ENCODE data around the gene DDTL.
"Not testable (repeated sequence)": the region's sequence is repeated elsewhere in the genome, so short reads cannot be mapped to it uniquely, and the experiment has no call there.

The DDTL gene

GRCh38 chr22:23970816-23971486 lies 4.3 kb downstream of the DDTL start:
- no peak overlapping the region for H3K4me3 ChIP-seq (replicated peaks; ENCODE audit: low read depth, low read length)
- no peak for DNase-seq (ENCODE audit: extremely low read depth, low read depth)
- TF ChIP-seq CTCF (IDR thresholded peaks at IDR 0.05; ENCODE audit: low read depth, low read length, missing control alignments), result no peak

DNA sequence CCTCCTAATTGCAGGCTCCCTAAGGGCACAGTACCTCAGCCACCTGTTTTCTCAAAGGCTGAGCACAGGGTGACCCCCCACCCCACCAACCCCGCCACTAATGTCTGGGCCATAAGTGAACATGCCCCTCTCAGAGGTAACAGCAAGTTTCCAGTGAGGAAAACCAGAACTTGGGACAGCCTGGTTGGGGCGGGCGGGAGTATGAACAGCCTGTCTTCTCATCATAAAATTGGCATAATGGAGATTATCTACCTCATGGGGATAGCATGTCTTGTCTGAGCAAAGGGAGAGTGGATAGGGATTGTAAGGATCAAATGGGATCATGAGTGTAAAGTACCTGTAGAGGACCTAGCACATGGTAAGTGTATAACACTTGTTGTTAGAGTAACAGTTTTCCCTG lies 5.2 kb downstream of the DDTL start:
- not testable (repeated sequence) for H3K4me3 ChIP-seq (replicated peaks; ENCODE audit: low read depth, low read length); DNase-seq (ENCODE audit: extremely low read depth, low read depth)

- DNase-seq (ENCODE audit: extremely low read depth, low read depth); H3K4me3 ChIP-seq (replicated peaks; ENCODE audit: low read depth, low read length): not testable (repeated sequence)
These were observed 7.7 kb downstream of the DDTL start, which contains the start of gene DDT for GRCh38 chr22:23974345-23974744. DDT (minus strand) TSS chr22:23974441; CDS start chr22:23974414, 27 bp downstream.

GRCh38 chr22:23974836-23975352 lies 8.2 kb downstream of the DDTL start:
- H3K4me3 ChIP-seq (replicated peaks; ENCODE audit: low read depth, low read length); DNase-seq (ENCODE audit: extremely low read depth, low read depth): not testable (repeated sequence)

GRCh38 chr22:23977304-23977703 lies 10.6 kb downstream of the DDTL start:
- DNase-seq (ENCODE audit: extremely low read depth, low read depth); H3K4me3 ChIP-seq (replicated peaks; ENCODE audit: low read depth, low read length): not testable (repeated sequence)

GRCh38 chr22:23979557-23980240 lies 13.0 kb downstream of the DDTL start, which contains the start of gene GSTT2:
GSTT2 (plus strand) TSS chr22:23980134.
- not testable (repeated sequence) for DNase-seq (ENCODE audit: extremely low read depth, low read depth); H3K4me3 ChIP-seq (replicated peaks; ENCODE audit: low read depth, low read length)

DNA sequence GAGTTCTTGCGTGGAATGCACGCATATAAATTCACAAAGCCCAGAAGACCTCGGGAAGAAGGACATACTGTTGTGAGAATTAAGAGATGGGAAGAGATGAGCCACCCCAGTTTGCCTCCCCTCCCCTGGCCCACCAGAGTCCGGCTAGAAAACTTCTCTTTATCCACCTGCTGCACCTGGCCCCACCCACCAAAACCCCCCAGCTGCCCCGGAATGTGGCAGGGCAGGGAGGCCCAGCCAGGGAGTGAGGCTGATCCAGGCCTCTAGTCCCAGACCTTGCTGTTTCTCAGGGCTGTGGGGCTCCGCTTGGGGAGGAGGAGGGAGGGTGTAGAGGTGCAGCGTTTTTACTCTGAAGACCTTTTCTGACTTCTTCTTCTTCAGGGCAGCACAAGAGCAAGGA lies 13.9 kb downstream of the DDTL start:
- H3K4me3 ChIP-seq (replicated peaks; ENCODE audit: low read depth, low read length); DNase-seq (ENCODE audit: extremely low read depth, low read depth): not testable (repeated sequence)

GRCh38 chr22:23984430-23984829 lies 17.7 kb downstream of the DDTL start:
- DNase-seq (ENCODE audit: extremely low read depth, low read depth), result peak; percentile 21
- peak; percentile 77 for TF ChIP-seq CTCF (IDR thresholded peaks at IDR 0.05; ENCODE audit: low read depth, low read length, missing control alignments)
- H3K4me3 ChIP-seq (replicated peaks; ENCODE audit: low read depth, low read length), result no peak overlapping the region

DNA sequence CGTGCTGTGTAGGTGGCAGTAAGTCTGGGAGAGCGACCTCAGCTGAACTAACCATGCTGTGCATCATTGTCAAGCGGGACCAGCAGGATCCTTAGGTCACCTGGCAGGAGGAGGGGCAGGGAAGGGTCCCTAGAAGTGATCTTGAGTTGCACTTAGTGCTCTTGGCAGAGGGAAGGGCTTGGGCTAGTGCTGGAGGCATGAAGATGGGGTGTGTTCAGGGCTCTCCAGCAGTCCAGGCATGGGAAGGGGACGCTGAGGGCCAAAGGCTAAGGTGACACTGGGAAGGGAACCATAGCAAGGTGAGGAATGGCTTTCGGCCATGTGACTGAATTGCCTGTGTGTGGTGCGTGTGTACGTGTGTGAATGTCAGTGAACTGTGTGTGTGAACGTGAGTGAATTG lies 19.4 kb downstream of the DDTL start:
- not testable (repeated sequence) for H3K4me3 ChIP-seq (replicated peaks; ENCODE audit: low read depth, low read length); DNase-seq (ENCODE audit: extremely low read depth, low read depth)

DNA sequence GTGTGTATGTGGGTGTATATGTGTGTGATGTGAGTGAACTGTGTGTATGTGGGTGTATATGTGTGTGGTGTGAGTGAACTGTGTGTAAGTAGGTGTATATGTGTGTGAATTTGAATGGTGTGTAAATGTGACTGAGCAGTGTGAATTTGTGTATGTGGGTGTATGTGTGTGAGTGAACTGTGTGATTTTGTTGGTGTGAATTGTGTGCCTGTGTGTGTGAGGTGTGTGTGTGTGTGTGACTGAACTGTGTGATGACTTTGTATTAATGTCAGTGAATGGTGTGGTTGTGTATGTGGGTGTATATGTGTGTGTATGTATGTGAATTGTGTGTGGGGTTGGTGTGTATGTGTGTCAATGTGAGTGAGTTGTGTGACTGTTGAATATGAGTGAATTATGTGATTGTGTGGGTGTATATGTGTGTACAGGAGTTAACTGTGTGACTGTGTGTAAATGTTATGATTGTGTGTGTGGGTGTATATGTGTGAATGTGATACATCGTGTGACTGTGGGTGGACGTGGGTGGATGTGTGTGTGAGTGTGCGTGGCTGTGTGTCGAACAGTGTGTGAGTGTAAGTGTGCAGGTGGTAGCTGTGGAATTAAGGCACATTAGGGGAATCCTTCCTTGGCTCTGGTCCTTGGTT lies 20.0 kb downstream of the DDTL start:
- H3K4me3 ChIP-seq (replicated peaks; ENCODE audit: low read depth, low read length); DNase-seq (ENCODE audit: extremely low read depth, low read depth): not testable (repeated sequence)

DNA sequence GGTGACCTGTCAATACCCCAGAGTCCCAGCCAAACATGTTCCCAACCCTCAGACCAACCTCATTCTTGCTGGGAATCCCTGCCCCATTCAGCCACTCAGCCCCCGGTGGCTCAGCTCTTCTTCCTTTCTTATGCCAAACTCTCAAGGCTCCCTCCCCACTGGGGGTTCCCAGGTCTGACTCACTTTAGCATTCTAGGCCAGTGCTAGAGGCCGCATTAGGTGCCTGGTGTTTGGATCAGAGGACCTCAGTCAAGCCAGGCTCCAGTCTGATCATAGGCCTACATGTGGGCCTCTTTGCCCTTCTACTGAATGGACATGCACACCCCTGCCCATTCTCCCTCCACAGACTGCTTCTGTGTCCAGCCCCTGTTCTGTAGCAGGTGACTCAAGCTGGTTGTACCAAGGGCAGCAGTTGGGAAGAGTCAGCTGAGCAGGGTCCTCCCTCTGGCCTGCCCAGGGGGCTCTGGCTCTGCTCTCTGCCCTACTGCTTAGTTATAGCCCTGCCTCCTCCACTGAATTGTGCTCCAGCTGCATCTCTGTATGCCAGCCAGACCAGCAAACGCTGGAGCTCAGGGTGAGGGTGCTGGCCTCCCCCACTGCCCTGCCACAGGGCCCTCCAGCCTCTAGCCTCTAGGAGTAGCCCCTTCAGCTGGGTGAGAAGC lies 23.0 kb downstream of the DDTL start:
- DNase-seq (ENCODE audit: extremely low read depth, low read depth); H3K4me3 ChIP-seq (replicated peaks; ENCODE audit: low read depth, low read length): not testable (repeated sequence)

GRCh38 chr22:23993080-23993479 lies 26.4 kb downstream of the DDTL start:
- H3K4me3 ChIP-seq (replicated peaks; ENCODE audit: low read depth, low read length), result not testable (repeated sequence)

DNA sequence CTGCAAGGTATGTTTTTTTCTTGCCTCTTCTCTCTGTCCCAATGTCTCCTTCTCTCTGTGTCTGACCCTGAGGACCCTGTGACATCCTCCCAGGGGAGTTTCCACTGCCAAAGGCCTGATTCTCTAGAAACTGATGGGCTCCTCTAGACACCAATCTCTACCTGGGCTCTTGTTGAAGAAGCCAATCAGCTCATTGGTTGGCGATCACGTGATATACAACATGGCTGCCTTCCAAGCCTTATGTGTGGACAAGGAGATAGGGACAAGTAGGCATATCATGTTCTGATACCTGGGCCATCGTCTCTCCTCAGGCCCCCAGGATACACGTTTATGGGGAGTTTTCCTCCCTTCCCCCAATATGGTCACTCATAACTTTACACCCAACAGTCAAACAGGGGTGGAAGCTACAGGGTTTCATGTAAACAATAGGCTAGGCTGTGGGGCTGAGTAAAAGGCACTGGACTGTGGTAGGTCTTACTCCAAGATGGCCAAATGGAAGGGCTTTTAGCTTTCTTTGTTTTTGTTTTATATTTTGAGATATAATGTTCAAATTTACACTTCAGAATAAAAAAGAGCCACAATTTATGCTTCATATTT lies 27.0 kb downstream of the DDTL start:
- DNase-seq (ENCODE audit: extremely low read depth, low read depth), result not testable (repeated sequence)

More at GRCh38 chr22:23993080-23993479, 26.4 kb downstream of the DDTL start:
- DNase-seq (ENCODE audit: extremely low read depth, low read depth), result not testable (repeated sequence)

More for the DNA sequence above, 27.0 kb downstream of the DDTL start:
- not testable (repeated sequence) for H3K4me3 ChIP-seq (replicated peaks; ENCODE audit: low read depth, low read length)

All from HFF-Myc (cell line).